Astrocyte (in vitro differentiated cells and primary cell): ENCODE results near the gene PSRC1. TPM values are rescaled to one million over a fixed set of nuclear protein-coding genes. Genes with fewer than 3 reads are reported as not detected.
A peak's percentile ranks its signal among the peaks of the same experiment; 100 is the strongest.

Source experiments
- DNase-seq: peaks from one replicate; pipeline ENCODE4 v3.0.0-alpha.2; 2010; ENCODE audit warnings: low read depth
- FAIRE-seq: peaks from 2 replicates; lab custom pipeline; 2011; peaks lifted over from hg19 to GRCh38; lab: Jason Lieb, UNC
- H2AFZ ChIP-seq: 2 replicates; pipeline ENCODE4 v1.6.0; 2012; ENCODE audit warnings: low read depth, low read length, inconsistent platforms
- H3K27ac ChIP-seq: 2 replicates; pipeline ENCODE4 v1.5.1; 2011; ENCODE audit warnings: low read depth, low read length, inconsistent platforms
- H3K27me3 ChIP-seq: 2 replicates; pipeline ENCODE4 v1.6.0; 2011; ENCODE audit warnings: low read length, inconsistent platforms; ENCODE audit not compliant: insufficient read depth
- H3K36me3 ChIP-seq: 2 replicates; pipeline ENCODE4 v1.5.1; 2011; ENCODE audit warnings: low read length, inconsistent platforms; ENCODE audit not compliant: insufficient read depth
- H3K4me1 ChIP-seq: 2 replicates; pipeline ENCODE4 v1.5.1; 2011; ENCODE audit warnings: low read length, inconsistent platforms; ENCODE audit not compliant: insufficient read depth
- H3K4me2 ChIP-seq: 2 replicates; pipeline ENCODE4 v1.6.0; 2012; ENCODE audit warnings: low read length, inconsistent platforms
- H3K4me3 ChIP-seq: 2 replicates; pipeline ENCODE4 v1.5.1; 2011; ENCODE audit warnings: low read depth, mild to moderate bottlenecking, low read length, inconsistent platforms; ENCODE audit not compliant: insufficient read depth
- H3K79me2 ChIP-seq: 2 replicates; pipeline ENCODE4 v1.6.0; 2012; ENCODE audit warnings: mild to moderate bottlenecking, low read length, inconsistent platforms; ENCODE audit not compliant: insufficient read depth
- H3K9ac ChIP-seq: 2 replicates; pipeline ENCODE4 v1.6.0; 2012; ENCODE audit warnings: mild to moderate bottlenecking, low read length, inconsistent platforms
- H3K9me3 ChIP-seq: 2 replicates; pipeline ENCODE4 v1.5.1; 2012; ENCODE audit warnings: low read depth, mild to moderate bottlenecking, low read length, inconsistent platforms; ENCODE audit not compliant: insufficient read depth
- H4K20me1 ChIP-seq: 2 replicates; pipeline ENCODE4 v1.6.0; 2012; ENCODE audit warnings: low read length, inconsistent platforms; ENCODE audit not compliant: insufficient read depth
- H3K27ac Mint-ChIP-seq: one replicate; pipeline ENCODE4 v1.8.0; 2021; ENCODE audit warnings: mild to moderate bottlenecking, mixed read lengths; ENCODE audit not compliant: unreplicated experiment
- H3K27me3 Mint-ChIP-seq: one replicate; pipeline ENCODE4 v1.8.0; 2021; ENCODE audit warnings: low read depth, mixed read lengths; ENCODE audit not compliant: unreplicated experiment
- H3K36me3 Mint-ChIP-seq: one replicate; pipeline ENCODE4 v1.8.0; 2021; ENCODE audit warnings: low read depth, mixed read lengths; ENCODE audit not compliant: unreplicated experiment
- H3K4me1 Mint-ChIP-seq: one replicate; pipeline ENCODE4 v1.8.0; 2021; ENCODE audit warnings: low read depth, mixed read lengths; ENCODE audit not compliant: unreplicated experiment
- H3K4me3 Mint-ChIP-seq: one replicate; pipeline ENCODE4 v1.8.0; 2021; ENCODE audit warnings: mild to moderate bottlenecking, moderate library complexity, mixed read lengths; ENCODE audit not compliant: unreplicated experiment
- H3K9me3 Mint-ChIP-seq: one replicate; pipeline ENCODE4 v1.8.0; 2021; ENCODE audit warnings: mild to moderate bottlenecking, mixed read lengths; ENCODE audit not compliant: unreplicated experiment
- EZH2 ChIP-seq: IDR thresholded peaks from 2 replicates; pipeline ENCODE4 v1.6.1; 2012; ENCODE audit warnings: mild to moderate bottlenecking, low read length, inconsistent platforms; ENCODE audit not compliant: insufficient read depth
- total RNA-seq: library from RNA; stranded (reverse); gene quantifications from 2 replicates; pipeline ENCODE4 v1.2.1, GENCODE V29; 2021
- TF ChIP-seq, protein P1 (sequence below): IDR thresholded peaks from 2 replicates; pipeline ENCODE4 v1.5.1; 2011; ENCODE audit warnings: low read depth, mild to moderate bottlenecking, inconsistent platforms, low read length, moderate library complexity; ENCODE audit not compliant: insufficient read depth

PSRC1 gene
- total RNA-seq, 1 donor from 2014 or later, result 7.7 TPM

DNA sequence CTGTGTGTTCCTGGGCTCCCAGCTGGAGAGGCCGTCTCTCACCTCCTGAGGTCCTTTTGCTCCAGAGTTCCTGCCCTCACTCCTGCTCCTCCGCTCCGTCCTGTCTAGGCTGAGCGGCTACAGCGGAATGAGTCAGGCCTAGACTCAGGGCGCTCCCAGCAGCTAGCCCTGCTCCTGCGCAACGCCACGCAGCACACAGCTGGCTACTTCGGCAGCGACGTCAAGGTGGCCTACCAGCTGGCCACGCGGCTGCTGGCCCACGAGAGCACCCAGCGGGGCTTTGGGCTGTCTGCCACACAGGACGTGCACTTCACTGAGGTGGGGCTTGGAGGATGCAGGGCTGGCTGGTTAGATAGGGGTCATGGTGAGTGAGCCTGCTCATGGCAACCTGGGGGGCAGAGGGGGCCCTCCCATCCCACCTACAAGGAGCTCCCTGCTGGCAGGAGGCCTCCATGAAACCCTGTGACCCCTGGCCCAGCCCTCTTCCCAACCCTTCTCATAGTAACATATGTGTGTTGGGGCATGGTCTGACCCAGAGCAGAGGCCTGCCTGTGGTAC lies 15.1 kb downstream of the PSRC1 start:
- Histone ChIP-seq H3K27me3 (no peaks in the 10 kb centered on the region), H3K9ac (no peak overlapping the region), H2AFZ (no peak overlapping the region), H3K4me1 (peaks cover 6% of the 10 kb centered on the region), H3K36me3 (no peaks in the 10 kb centered on the region), H3K4me3 (no peak overlapping the region), H4K20me1 (no peaks in the 10 kb centered on the region), H3K79me2 (no peaks in the 10 kb centered on the region), H3K27ac (no peak overlapping the region), H3K4me2 (no peak overlapping the region), H3K9me3 (peaks cover 6% of the 10 kb centered on the region)
- no peak for TF ChIP-seq EZH2
- TF ChIP-seq, protein P1, sequence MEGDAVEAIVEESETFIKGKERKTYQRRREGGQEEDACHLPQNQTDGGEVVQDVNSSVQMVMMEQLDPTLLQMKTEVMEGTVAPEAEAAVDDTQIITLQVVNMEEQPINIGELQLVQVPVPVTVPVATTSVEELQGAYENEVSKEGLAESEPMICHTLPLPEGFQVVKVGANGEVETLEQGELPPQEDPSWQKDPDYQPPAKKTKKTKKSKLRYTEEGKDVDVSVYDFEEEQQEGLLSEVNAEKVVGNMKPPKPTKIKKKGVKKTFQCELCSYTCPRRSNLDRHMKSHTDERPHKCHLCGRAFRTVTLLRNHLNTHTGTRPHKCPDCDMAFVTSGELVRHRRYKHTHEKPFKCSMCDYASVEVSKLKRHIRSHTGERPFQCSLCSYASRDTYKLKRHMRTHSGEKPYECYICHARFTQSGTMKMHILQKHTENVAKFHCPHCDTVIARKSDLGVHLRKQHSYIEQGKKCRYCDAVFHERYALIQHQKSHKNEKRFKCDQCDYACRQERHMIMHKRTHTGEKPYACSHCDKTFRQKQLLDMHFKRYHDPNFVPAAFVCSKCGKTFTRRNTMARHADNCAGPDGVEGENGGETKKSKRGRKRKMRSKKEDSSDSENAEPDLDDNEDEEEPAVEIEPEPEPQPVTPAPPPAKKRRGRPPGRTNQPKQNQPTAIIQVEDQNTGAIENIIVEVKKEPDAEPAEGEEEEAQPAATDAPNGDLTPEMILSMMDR, result no peak
- Mint-ChIP-seq H3K27me3 (peaks cover 1% of the 10 kb centered on the region), H3K27ac (no peak overlapping the region), H3K9me3 (peaks cover 2% of the 10 kb centered on the region), H3K4me3 (no peak overlapping the region), H3K36me3 (peaks cover 16% of the 10 kb centered on the region), H3K4me1 (peaks cover 3% of the 10 kb centered on the region)
- DNase-seq (peak; percentile 69), FAIRE-seq (no peak)

DNA sequence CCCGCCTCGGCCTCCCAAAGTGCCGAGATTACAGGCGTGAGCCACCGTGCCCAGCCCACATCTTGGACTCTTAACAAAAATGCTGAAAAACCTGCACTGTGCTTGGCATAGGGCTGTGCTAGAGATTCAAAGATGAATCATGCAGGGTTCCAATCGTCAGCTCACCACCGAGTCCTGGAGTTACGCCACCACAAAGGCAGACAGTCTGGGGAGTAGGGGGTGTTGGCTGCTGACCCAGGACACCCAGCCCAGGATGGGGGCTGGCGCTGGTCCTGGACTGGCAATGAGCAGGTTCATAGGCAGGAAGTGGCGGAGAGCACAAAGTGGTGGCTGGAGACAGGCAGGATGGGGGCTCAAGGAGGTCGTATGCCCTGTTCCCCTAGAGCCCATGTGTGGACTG lies 16.0 kb downstream of the PSRC1 start:
- no peak overlapping the region for H3K4me3 Mint-ChIP-seq
- no peak overlapping the region for H3K27ac Mint-ChIP-seq
- peak; percentile 90 for DNase-seq

More for the DNA sequence above, 16.0 kb downstream of the PSRC1 start:
- no peak for FAIRE-seq
- TF ChIP-seq, protein P1, result no peak
- TF ChIP-seq EZH2, result no peak
- H2AFZ ChIP-seq, result no peak overlapping the region
- no peaks in the 10 kb centered on the region for H4K20me1 ChIP-seq
- peak overlapping the region; percentile 40 for H3K27ac ChIP-seq
- H3K9me3 ChIP-seq, result peaks cover 6% of the 10 kb centered on the region
- no peak overlapping the region for H3K4me3 ChIP-seq
- no peak overlapping the region for H3K9ac ChIP-seq
- H3K79me2 ChIP-seq, result no peaks in the 10 kb centered on the region
- peaks cover 6% of the 10 kb centered on the region for H3K4me1 ChIP-seq
- H3K4me1 Mint-ChIP-seq, result peaks cover 3% of the 10 kb centered on the region
- H3K27me3 ChIP-seq, result no peaks in the 10 kb centered on the region
- H3K4me2 ChIP-seq, result peak overlapping the region; percentile 24
- H3K27me3 Mint-ChIP-seq, result peaks cover 1% of the 10 kb centered on the region
- no peaks in the 10 kb centered on the region for H3K36me3 ChIP-seq
- H3K9me3 Mint-ChIP-seq, result peaks cover 2% of the 10 kb centered on the region
- peaks cover 16% of the 10 kb centered on the region for H3K36me3 Mint-ChIP-seq
